Ramos (cell line): ENCODE data around the gene PDE4DIP.
"Not testable (repeated sequence)": the region's sequence is repeated elsewhere in the genome, so short reads cannot be mapped to it uniquely, and the experiment has no call there.

Experiments
- in situ Hi-C: fragments of 300-500 bp; cut with MboI; formaldehyde crosslinking; loops from one replicate; pipeline ENCODE4 v1.14.3; 2022; ENCODE audit warnings: low sequenced_read_pairs; ENCODE audit not compliant: unreplicated experiment

The PDE4DIP gene

GRCh38 chr1:148844220-148844619, at the start of gene PDE4DIP:
TSS of gene PDE4DIP (plus strand) at chr1:148844428. CDS start at chr1:148844775, 347 bp downstream.
- in situ Hi-C loops = not testable (repeated sequence)

- in situ Hi-C loops = not testable (repeated sequence)
Measured at GRCh38 chr1:148808268-148808928, 35.8 kb upstream of the PDE4DIP start.

- in situ Hi-C loops = not testable (repeated sequence)
Measured at GRCh38 chr1:148808929-148809283, 35.3 kb upstream of the PDE4DIP start.

- in situ Hi-C loops = not testable (repeated sequence)
Measured at GRCh38 chr1:148822180-148822579, 22.0 kb upstream of the PDE4DIP start.

- in situ Hi-C loops = not testable (repeated sequence)
Measured at GRCh38 chr1:148823822-148824221, 20.4 kb upstream of the PDE4DIP start.

- in situ Hi-C loops = not testable (repeated sequence)
Measured at GRCh38 chr1:148825029-148825428, 19.2 kb upstream of the PDE4DIP start.

GRCh38 chr1:148828531-148828930, 15.7 kb upstream of the PDE4DIP start:
- in situ Hi-C loops = not testable (repeated sequence)

- in situ Hi-C loops = not testable (repeated sequence)
Measured at GRCh38 chr1:148828962-148829361, 15.3 kb upstream of the PDE4DIP start.

- in situ Hi-C loops = not testable (repeated sequence)
Measured at GRCh38 chr1:148829365-148829764, 14.9 kb upstream of the PDE4DIP start.

- in situ Hi-C loops = not testable (repeated sequence)
Measured at GRCh38 chr1:148841262-148841661, 3.0 kb upstream of the PDE4DIP start.

GRCh38 chr1:148844651-148845050, 423 bp downstream of the PDE4DIP start:
- in situ Hi-C loops = not testable (repeated sequence)

GRCh38 chr1:148845068-148845467, 840 bp downstream of the PDE4DIP start:
- in situ Hi-C loops = not testable (repeated sequence)

- in situ Hi-C loops = not testable (repeated sequence)
Measured at GRCh38 chr1:148850347-148850746, 6.1 kb downstream of the PDE4DIP start.

GRCh38 chr1:148850840-148851239, 6.6 kb downstream of the PDE4DIP start:
- in situ Hi-C loops = not testable (repeated sequence)

- in situ Hi-C loops = not testable (repeated sequence)
Measured at GRCh38 chr1:148851684-148852083, 7.5 kb downstream of the PDE4DIP start.

GRCh38 chr1:148853363-148853762, 9.1 kb downstream of the PDE4DIP start:
- in situ Hi-C loops = not testable (repeated sequence)

GRCh38 chr1:148854063-148854462, 9.8 kb downstream of the PDE4DIP start:
- in situ Hi-C loops = not testable (repeated sequence)

GRCh38 chr1:148855367-148855766, 11.1 kb downstream of the PDE4DIP start:
- in situ Hi-C loops = not testable (repeated sequence)

- in situ Hi-C loops = not testable (repeated sequence)
Measured at GRCh38 chr1:148860049-148860448, 15.8 kb downstream of the PDE4DIP start.

GRCh38 chr1:148860579-148861259, 16.5 kb downstream of the PDE4DIP start:
- in situ Hi-C loops = not testable (repeated sequence)

GRCh38 chr1:148862590-148862989, 18.4 kb downstream of the PDE4DIP start:
- in situ Hi-C loops = not testable (repeated sequence)
